Stimulated activated CD4-positive, alpha-beta T cell treated with anti-CD3 and anti-CD28 coated beads, Interleukin-4, amount 100 ng/mL, for 4 hours (primary cell): Measurements from ENCODE around the gene GATD1.

Experiments
- DNase-seq, 2 experiments: peaks; one replicate each; pipeline ENCODE4 v3.0.0-alpha.2; 2020

Gene GATD1

DNA sequence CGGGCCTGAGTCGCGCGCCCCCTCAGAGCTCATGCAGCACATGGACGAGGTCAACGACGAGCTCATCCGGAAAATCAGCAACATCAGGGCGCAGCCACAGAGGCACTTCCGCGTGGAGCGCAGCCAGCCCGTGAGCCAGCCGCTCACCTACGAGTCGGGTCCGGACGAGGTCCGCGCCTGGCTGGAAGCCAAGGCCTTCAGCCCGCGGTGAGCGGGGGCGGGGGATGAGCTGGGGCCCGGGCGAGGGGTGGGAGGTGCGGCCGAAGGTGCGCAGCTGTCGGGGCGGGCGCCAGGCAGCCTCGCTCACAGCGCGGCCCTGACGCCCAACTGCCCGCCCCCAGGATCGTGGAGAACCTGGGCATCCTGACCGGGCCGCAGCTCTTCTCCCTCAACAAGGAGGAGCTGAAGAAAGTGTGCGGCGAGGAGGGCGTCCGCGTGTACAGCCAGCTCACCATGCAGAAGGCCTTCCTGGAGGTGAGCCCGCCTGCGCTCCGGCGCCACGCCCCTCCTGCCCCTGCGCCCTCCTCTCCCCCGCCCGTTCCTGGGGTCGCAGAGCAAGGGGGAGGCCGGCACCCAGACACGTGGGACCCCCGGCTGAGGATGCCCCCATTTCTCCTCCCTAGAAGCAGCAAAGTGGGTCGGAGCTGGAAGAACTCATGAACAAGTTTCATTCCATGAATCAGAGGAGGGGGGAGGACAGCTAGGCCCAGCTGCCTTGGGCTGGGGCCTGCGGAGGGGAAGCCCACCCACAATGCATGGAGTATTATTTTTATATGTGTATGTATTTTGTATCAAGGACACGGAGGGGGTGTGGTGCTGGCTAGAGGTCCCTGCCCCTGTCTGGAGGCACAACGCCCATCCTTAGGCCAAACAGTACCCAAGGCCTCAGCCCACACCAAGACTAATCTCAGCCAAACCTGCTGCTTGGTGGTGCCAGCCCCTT is 50.7 kb downstream of the GATD1 start:
- DNase-seq: peak; percentile 47 to 48

DNA sequence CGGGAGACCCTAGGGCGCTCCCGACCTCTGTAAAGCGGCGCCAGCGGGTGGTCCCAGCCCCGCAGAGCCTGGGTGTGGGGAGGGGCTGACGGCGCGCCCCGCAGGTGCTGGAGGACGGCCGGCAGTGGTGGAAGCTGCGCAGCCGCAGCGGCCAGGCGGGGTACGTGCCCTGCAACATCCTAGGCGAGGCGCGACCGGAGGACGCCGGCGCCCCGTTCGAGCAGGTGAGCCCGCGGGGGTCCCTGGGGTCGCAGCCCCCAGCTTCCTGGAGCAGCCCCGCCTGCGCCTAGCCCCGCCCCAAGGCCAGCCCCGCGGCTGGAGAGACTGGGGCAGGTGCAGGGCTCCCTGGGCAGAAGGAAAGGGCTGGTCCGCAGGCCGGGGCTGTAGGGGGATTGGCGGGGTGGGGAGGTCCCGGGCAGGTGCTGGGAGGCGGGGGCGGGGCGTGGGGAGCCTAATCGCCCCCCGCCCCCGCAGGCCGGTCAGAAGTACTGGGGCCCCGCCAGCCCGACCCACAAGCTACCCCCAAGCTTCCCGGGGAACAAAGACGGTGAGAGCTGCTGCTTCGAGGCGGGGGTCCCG is 51.6 kb downstream of the GATD1 start:
- no peak for DNase-seq

- no peak for DNase-seq
Observed at GRCh38 chr11:724778-725386, 52.4 kb downstream of the GATD1 start.

DNA sequence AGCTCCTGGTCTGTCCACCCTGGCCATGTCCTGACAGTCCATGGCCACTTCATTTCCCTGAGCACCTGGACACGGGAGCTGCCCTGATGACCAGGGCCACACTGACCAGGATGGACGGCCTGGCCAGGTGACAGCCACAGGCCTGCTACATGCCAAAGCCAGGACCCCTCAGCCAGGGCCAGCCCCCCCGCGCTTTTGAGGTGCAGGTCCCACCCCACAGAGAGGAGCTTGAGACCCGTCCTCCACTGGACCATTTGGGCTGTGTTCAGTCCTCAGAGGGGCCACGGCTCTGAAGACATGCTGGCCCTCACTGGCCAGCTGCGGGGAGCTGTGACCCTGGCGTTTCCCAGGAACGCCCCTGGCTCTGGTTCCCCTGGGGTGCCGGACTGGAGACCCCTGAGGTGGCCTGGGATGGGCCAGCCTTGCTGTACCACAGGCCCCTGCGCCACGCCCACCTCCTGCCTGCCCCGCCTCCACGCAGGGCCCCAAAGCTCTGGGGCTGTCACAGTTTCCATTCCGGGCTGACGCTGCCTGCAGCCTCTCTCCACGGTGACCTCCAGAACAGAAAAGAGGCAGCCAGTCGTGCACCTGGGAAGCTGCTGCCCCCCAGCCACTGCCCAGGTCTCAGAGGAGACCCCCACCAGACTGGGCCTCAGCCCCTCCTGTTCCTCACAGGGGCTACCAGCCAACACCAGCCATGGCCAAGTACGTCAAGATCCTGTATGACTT is 53.1 kb downstream of the GATD1 start:
- no peak for DNase-seq

- peak in 1 of 2 experiments; percentile 49 for DNase-seq
Observed at GRCh38 chr11:723120-723883, 54.0 kb downstream of the GATD1 start.

DNA sequence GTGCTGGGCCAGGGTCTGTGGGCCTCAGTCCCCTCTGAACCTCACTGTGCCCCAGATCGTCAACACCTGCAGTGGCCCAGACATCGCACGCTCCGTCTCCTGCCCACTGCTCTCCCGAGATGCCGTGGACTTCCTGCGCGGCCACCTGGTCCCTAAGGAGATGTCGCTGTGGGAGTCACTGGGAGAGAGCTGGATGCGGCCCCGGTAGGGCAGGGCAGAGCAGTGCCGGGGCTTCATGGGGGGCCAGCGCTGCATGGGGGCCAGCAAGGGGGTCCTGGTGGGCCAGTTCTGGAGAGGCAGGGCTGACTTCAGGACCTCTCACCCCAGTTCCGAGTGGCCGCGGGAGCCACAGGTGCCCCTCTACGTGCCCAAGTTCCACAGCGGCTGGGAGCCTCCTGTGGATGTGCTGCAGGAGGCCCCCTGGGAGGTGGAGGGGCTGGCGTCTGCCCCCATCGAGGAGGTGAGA is 54.9 kb downstream of the GATD1 start:
- DNase-seq: no peak

DNA sequence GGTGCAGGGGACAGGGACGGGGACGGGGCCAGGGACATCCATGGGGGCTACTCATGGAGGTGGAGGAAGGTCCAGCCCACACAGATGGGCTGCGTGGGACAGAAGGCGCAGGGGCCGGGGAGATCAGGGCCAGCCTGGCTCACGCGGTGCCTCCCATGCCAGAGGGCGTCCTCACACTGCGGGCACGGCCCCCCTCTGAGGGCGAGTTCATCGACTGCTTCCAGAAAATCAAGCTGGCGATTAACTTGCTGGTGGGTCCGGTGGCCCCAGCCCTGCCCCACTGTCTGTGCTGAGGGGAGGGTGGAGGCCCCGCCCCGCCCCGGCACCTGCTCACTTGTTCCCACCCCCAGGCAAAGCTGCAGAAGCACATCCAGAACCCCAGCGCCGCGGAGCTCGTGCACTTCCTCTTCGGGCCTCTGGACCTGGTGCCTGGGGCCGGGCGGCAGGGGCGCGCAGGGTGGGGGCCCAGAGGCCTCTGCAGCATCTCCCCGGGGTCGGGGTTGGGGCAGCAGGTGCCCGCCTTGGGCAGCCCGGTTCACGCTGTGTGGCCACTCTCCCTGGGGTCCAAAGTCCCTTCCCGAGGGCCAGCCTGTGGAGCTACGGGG is 55.4 kb downstream of the GATD1 start:
- DNase-seq: peak; percentile 37 to 41

DNA sequence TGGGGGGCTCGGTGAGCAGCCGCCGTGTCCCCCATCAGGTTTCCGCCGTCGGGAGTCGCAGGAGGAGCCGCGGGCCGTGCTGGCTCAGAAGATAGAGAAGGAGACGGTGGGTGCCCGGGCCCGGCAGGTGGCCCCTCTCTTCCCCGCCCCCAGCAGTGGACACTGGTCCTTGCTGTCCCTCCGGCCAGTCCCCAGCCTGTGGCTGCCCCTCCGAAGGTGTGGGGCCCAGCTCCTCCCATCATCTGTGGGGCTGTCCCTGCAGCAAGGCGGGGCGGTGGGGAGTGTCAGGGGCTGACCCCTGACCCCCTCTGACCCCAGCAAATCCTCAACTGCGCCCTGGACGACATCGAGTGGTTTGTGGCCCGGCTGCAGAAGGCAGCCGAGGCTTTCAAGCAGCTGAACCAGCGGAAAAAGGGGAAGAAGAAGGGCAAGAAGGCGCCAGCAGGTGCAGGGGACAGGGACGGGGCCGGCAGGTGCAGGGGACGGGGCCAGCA is 56.0 kb downstream of the GATD1 start:
- no peak for DNase-seq

DNA sequence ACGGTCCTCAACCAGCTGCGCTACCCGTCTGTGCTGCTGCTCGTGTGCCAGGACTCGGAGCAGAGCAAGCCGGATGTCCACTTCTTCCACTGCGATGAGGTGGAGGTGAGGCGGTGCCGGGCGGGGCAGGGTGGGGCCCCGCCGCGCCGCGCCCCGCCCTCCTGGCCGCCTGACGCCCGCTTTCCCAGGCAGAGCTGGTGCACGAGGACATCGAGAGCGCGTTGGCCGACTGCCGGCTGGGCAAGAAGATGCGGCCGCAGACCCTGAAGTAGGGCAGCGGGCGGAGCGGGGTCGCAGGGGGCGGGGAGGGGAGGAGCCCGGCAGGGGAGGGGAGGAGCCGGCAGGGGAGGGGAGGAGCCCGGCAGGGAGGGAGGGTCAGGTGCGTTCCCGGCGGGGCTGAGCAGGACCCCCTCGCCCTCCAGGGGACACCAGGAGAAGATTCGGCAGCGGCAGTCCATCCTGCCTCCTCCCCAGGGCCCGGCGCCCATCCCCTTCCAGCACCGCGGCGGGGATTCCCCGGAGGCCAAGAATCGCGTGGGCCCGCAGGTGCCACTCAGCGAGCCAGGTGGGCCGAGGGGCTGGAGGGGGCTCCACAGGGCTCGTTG is 56.5 kb downstream of the GATD1 start:
- peak; percentile 19 to 29 for DNase-seq

DNA sequence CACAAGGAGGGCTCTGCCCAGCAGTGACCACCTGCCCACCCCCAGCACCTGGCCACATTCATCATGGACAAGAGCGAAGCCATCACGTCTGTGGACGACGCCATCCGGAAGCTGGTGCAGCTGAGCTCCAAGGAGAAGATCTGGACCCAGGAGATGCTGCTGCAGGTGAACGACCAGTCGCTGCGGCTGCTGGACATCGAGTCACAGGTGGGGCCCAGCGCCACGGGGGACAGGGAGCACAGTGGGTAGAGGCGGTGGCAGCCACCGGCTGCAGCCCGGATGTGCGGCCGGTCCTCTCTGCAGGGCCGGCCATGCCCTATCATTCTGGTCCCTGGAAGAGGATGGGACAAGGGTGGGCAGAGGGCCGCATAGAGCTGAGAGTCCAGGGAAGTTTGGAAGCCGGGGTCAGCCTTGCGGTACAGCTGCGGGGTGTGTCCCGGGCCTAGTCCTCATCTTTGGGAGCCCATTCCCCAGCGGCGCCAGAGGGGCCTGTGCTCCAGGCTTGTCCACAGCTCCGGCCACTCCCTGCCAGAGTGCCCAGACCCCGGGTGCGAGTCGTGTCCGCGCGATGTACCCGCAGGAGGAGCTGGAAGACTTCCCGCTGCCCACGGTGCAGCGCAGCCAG is 57.2 kb downstream of the GATD1 start:
- DNase-seq: no peak

DNA sequence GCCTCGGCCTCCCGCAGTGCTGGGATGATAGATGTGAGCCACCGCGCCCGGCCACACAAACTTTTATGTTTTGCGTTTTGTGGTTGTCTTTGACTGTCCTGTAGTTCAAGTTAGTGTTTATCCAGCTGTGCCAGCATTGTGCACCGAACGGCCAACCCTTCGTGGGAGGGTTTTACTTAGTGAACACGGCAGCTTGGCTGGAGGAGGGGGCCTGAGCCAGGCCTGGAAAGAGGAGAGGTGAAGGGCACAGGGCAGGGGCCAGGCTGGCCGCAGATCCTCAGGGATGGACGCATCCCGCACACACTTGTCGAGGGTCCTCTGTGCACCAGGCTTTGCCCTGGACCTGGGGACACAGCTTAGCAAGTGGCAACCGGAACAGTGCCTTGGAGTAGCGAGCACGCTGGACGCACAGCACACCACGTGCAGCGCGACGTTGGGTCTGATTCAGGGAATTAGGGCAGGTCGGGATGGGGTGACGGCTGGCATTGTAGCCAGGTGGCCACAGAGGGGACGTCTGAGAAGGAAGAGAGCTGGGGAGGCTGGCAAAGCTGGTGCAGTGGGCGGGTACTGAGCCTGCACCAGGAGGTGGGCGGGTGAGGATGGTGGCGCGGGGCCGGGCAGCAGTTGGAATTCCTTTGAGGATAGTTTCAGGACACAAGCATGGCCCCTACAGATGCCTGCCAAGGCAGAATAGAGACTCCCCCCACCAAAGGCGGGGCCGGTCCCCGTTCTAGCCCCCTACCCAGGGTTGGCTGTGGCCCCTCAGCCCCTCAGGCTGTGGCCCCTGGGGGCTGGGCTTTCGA is 57.9 kb downstream of the GATD1 start:
- DNase-seq: no peak
